ENCODE measurements around the gene RELL1. TPM values are rescaled to one million over a fixed set of nuclear protein-coding genes. Genes with fewer than 3 reads are reported as not detected.

RELL1 gene
- total RNA-seq, 1 donor from 2014 or later: 23.1 TPM

DNA sequence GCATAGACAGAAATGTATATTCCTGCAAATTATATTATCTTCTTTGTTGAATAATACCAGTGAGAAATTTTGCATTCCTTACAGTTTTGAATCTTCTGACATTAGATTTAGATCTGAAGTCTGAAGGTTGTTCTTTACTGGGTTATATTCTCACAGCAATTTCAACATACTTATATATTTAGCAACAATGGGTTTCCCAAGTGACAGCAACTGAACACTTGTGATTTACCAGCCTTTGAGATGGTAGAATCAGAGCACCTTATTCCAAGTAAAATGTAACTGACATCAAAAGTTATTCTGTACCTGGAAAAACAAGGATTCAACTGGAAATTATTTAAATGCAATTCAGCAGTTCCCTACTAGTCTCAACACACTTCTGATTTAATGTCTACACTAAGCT lies 66.0 kb downstream of the RELL1 start:
- Histone ChIP-seq H2AFZ (ENCODE audit: low read depth, low read length) (no peak overlapping the region), H3K4me2 (ENCODE audit: low read length) (no peak overlapping the region), H3K36me3 (ENCODE audit: insufficient read depth, low read length) (no peaks in the 10 kb centered on the region), H3K27ac (ENCODE audit: low read depth, low read length) (no peak overlapping the region), H3K79me2 (ENCODE audit: insufficient read depth, low read length) (no peaks in the 10 kb centered on the region), H4K20me1 (ENCODE audit: insufficient read depth, low read length) (no peaks in the 10 kb centered on the region), H3K9ac (ENCODE audit: low read length) (no peak overlapping the region), H3K27me3 (ENCODE audit: insufficient read depth, low read length) (no peaks in the 10 kb centered on the region), H3K9me3 (ENCODE audit: insufficient read depth, low read depth, low read length) (no peaks in the 10 kb centered on the region), H3K4me1 (ENCODE audit: insufficient read depth, low read length) (no peaks in the 10 kb centered on the region), H3K4me3 (ENCODE audit: insufficient read depth, low read depth, low read length) (no peak overlapping the region)
- Mint-ChIP-seq H3K27me3 (ENCODE audit: low read depth, unreplicated experiment) (no peaks in the 10 kb centered on the region), H3K36me3 (ENCODE audit: low read depth, unreplicated experiment) (peaks cover 2% of the 10 kb centered on the region), H3K4me3 (ENCODE audit: unreplicated experiment) (no peak overlapping the region), H3K27ac (ENCODE audit: unreplicated experiment) (no peak overlapping the region), H3K4me1 (ENCODE audit: low read depth, unreplicated experiment) (peaks cover 3% of the 10 kb centered on the region), H3K9me3 (ENCODE audit: unreplicated experiment) (no peaks in the 10 kb centered on the region)
- DNase-seq (ENCODE audit: low read depth) (no peak), FAIRE-seq (no peak)
- TF ChIP-seq, protein P1, sequence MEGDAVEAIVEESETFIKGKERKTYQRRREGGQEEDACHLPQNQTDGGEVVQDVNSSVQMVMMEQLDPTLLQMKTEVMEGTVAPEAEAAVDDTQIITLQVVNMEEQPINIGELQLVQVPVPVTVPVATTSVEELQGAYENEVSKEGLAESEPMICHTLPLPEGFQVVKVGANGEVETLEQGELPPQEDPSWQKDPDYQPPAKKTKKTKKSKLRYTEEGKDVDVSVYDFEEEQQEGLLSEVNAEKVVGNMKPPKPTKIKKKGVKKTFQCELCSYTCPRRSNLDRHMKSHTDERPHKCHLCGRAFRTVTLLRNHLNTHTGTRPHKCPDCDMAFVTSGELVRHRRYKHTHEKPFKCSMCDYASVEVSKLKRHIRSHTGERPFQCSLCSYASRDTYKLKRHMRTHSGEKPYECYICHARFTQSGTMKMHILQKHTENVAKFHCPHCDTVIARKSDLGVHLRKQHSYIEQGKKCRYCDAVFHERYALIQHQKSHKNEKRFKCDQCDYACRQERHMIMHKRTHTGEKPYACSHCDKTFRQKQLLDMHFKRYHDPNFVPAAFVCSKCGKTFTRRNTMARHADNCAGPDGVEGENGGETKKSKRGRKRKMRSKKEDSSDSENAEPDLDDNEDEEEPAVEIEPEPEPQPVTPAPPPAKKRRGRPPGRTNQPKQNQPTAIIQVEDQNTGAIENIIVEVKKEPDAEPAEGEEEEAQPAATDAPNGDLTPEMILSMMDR (IDR thresholded peaks at IDR 0.05; ENCODE audit: insufficient read depth, low read depth, low read length): no peak
- TF ChIP-seq EZH2 (IDR thresholded peaks at IDR 0.05; ENCODE audit: insufficient read depth, low read length): no peak

DNA sequence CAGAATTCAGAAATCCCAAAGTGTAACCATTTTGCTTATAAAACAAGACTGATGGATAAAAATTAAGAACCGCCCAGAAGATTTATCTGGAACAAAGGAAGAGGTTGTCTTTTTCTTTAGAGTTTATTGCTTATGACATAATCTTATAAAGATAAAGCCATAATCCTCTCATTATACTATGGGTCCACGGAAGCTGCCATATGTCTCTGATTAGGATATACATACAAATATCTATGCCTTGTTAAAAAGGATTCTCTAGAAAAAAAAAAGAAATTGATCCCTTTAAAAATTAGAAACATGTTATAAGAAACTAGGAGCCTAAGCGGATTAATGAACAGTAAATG lies 70.5 kb downstream of the RELL1 start:
- Histone ChIP-seq H3K27ac (ENCODE audit: low read depth, low read length) (no peak overlapping the region), H3K4me2 (ENCODE audit: low read length) (no peak overlapping the region), H4K20me1 (ENCODE audit: insufficient read depth, low read length) (no peaks in the 10 kb centered on the region), H3K27me3 (ENCODE audit: insufficient read depth, low read length) (no peaks in the 10 kb centered on the region), H3K79me2 (ENCODE audit: insufficient read depth, low read length) (no peaks in the 10 kb centered on the region), H3K9me3 (ENCODE audit: insufficient read depth, low read depth, low read length) (no peaks in the 10 kb centered on the region), H2AFZ (ENCODE audit: low read depth, low read length) (no peak overlapping the region), H3K4me3 (ENCODE audit: insufficient read depth, low read depth, low read length) (no peak overlapping the region), H3K4me1 (ENCODE audit: insufficient read depth, low read length) (no peaks in the 10 kb centered on the region), H3K36me3 (ENCODE audit: insufficient read depth, low read length) (no peaks in the 10 kb centered on the region), H3K9ac (ENCODE audit: low read length) (no peak overlapping the region)
- Mint-ChIP-seq H3K4me1 (ENCODE audit: low read depth, unreplicated experiment) (peaks cover 3% of the 10 kb centered on the region), H3K9me3 (ENCODE audit: unreplicated experiment) (no peaks in the 10 kb centered on the region), H3K27me3 (ENCODE audit: low read depth, unreplicated experiment) (no peaks in the 10 kb centered on the region), H3K27ac (ENCODE audit: unreplicated experiment) (no peak overlapping the region), H3K36me3 (ENCODE audit: low read depth, unreplicated experiment) (peaks cover 1% of the 10 kb centered on the region), H3K4me3 (ENCODE audit: unreplicated experiment) (no peak overlapping the region)
- no peak for TF ChIP-seq EZH2 (IDR thresholded peaks at IDR 0.05; ENCODE audit: insufficient read depth, low read length)
- TF ChIP-seq, protein P1 (IDR thresholded peaks at IDR 0.05; ENCODE audit: insufficient read depth, low read depth, low read length): no peak
- FAIRE-seq (no peak), DNase-seq (ENCODE audit: low read depth) (no peak)

DNA sequence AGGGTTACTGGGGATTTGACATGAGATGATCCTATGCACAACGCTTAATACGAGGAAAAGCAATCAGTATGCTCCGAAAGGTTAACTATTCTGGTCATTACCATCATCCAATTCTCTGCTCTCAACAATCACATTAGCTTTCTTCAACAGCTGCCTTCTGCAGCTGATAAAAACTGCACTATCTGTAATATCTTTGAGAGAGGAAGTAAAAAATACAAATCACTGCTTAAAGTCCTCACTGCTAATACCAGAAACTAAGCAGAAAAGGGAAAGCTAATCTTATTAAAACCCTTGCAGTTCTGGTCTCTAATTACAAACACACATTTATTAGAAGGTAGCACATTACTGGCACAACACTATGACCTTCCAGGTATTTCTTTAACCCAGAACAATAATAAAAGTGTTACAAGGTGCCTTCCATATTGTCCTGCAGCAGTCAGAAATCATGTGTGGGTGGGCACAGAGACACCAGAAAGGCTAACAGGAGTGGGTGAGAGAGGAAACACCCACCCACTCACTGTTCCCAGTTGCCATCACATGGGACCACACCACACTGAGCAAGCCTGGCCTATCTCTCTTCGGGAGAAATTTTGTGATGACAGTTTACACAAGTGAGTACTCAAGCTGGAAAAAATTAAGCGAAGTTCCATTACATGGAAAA lies 71.0 kb downstream of the RELL1 start:
- H3K4me3 ChIP-seq (ENCODE audit: insufficient read depth, low read depth, low read length): no peak overlapping the region
- H4K20me1 ChIP-seq (ENCODE audit: insufficient read depth, low read length): no peaks in the 10 kb centered on the region
- TF ChIP-seq, protein P1 (IDR thresholded peaks at IDR 0.05; ENCODE audit: insufficient read depth, low read depth, low read length): no peak
- TF ChIP-seq EZH2 (IDR thresholded peaks at IDR 0.05; ENCODE audit: insufficient read depth, low read length): no peak
- no peak overlapping the region for H2AFZ ChIP-seq (ENCODE audit: low read depth, low read length)
- peaks cover 3% of the 10 kb centered on the region for H3K4me1 Mint-ChIP-seq (ENCODE audit: low read depth, unreplicated experiment)
- H3K36me3 ChIP-seq (ENCODE audit: insufficient read depth, low read length): no peaks in the 10 kb centered on the region
- no peaks in the 10 kb centered on the region for H3K4me1 ChIP-seq (ENCODE audit: insufficient read depth, low read length)
- no peak overlapping the region for H3K9ac ChIP-seq (ENCODE audit: low read length)
- no peaks in the 10 kb centered on the region for H3K27me3 Mint-ChIP-seq (ENCODE audit: low read depth, unreplicated experiment)
- no peaks in the 10 kb centered on the region for H3K9me3 Mint-ChIP-seq (ENCODE audit: unreplicated experiment)
- FAIRE-seq (peak; percentile 37), DNase-seq (ENCODE audit: low read depth) (no peak)
- H3K36me3 Mint-ChIP-seq (ENCODE audit: low read depth, unreplicated experiment): peaks cover 1% of the 10 kb centered on the region
- no peak overlapping the region for H3K27ac ChIP-seq (ENCODE audit: low read depth, low read length)
- no peak overlapping the region for H3K4me2 ChIP-seq (ENCODE audit: low read length)
- H3K27me3 ChIP-seq (ENCODE audit: insufficient read depth, low read length): no peaks in the 10 kb centered on the region
- no peaks in the 10 kb centered on the region for H3K79me2 ChIP-seq (ENCODE audit: insufficient read depth, low read length)
- H3K27ac Mint-ChIP-seq (ENCODE audit: unreplicated experiment): no peak overlapping the region
- no peak overlapping the region for H3K4me3 Mint-ChIP-seq (ENCODE audit: unreplicated experiment)
- H3K9me3 ChIP-seq (ENCODE audit: insufficient read depth, low read depth, low read length): no peaks in the 10 kb centered on the region
